NCI-H2029 treated with DMSO at 0.1 percent for 48 hours (cell line): ENCODE results near the gene CALM1.
A peak's percentile ranks its signal among the peaks of the same experiment; 100 is the strongest.

Source experiments
- DNase-seq: peaks from one replicate; lab custom pipeline; 2025; lab: John Stamatoyannopoulos, UW

Gene CALM1

DNA sequence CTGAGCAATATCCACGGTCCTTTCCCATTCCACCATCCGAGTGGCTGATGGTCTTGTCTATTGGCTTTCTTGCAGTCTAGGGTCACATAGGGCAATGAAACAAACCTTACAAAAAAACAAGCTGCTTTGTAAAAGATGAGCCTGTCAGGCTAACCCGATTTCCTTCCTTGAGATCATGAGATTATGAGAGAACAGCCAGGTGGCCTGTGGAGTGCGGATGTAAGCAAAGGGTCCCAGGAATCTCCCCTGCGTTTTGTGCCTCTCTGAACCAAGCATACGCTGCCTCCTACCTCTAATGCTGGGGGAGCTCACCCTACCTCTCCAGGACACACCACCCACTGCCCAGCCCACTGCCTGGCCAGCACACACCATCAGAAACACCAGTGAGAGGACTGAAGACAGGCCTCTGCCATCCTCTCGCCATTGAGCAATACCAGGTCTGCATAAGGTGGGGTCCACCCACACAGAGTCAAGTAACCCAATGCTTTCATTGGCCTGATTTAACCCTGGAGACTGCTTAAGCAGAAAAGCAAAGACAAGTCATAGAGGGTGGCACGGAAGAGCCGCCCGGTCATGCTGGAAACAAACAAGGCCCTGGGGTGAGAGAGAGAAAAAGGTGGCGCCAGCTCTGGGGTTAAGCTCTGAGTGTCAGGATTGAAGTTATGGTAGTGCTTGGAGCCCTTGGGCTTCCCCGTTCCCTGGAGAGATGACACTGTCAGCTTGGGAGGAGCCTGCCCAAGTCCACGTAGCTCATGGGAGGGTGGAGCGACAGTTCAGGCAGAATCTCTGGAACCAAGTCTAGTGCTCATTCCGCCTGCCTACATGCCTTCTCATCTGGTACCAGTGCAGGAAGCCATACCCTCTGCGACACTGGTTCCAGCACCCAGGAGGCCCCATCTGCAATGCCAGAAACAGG lies 46.6 kb downstream of the CALM1 start:
- DNase-seq: no peak

- no peak for DNase-seq
These were observed 47.4 kb downstream of the CALM1 start for GRCh38 chr14:90444077-90444696.

DNA sequence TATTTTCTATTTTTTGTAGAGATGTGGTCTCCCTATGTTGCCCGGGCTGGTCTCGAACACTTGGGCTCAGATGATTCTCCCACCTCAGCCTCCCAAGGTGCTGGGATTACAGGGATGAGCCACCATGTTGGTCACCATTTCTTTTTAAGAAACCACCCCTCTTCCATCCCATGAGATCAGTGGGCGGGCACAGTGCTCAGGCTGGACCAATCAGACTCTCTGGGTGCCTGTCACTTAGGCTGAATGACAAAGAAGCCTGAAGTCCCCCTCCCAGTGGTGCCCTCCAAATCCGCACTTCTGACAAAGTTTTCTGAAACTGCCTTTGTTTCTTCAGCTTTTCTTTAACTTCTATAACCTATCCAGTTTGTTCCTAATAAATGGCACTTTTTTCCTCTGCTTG lies 48.2 kb downstream of the CALM1 start:
- no peak for DNase-seq

GRCh38 chr14:90446405-90446804 lies 49.6 kb downstream of the CALM1 start:
- DNase-seq: no peak

DNA sequence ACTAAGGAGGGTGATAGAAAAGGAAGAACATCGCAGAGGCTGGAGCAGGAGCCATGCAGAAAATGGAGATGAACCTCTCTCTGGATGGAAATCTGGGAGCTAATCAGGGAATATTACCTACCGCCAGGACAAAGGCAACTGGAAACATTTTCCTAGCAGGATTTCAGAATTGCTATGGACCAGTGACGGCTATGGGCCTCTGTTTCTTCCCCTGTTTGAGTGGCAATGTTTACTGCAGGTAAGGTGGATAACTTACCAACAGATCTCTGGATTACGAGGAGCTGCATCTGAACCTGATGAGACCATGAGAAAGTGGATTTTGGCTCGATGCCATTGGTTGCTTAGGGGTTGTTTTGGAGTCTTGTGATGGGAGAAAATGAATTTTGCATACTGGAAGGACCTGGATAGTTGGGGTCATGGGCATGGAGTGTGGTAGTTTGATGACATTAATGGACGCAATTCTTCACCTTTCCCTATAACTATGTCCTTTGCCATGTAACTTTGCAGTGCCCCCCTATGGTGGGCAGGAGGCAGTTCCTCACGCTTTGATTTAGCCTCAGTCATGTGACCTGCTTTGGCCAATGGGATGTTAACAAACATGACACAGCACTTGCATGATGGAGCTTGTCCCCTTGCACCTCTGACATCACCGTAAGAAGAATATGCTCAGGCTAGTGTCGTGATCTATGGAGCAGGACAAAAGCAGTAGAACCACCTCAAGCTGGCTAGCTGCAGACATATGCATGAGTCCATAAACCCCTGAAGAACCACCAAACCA lies 51.1 kb downstream of the CALM1 start:
- no peak for DNase-seq

DNA sequence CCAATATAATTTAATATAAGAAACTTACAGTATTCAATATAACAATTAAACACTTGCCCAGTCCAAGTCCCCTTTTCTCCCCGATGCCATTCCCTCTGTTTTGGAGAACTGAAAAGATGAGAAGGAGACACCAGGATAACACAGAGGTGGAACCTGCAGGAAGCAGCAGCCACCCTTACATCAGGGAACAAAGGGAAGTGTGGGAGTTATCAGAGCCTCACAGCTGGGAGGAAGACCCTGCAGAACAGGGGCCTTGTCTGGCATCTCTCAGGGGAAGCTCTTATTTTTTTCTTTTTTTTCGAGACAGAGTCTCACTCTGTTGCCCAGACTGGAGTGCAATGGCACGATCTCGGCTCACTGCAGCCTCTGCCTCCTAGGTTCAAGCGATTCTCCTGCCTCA lies 52.6 kb downstream of the CALM1 start:
- DNase-seq: no peak

GRCh38 chr14:90450151-90450550 lies 53.3 kb downstream of the CALM1 start:
- no peak for DNase-seq

DNA sequence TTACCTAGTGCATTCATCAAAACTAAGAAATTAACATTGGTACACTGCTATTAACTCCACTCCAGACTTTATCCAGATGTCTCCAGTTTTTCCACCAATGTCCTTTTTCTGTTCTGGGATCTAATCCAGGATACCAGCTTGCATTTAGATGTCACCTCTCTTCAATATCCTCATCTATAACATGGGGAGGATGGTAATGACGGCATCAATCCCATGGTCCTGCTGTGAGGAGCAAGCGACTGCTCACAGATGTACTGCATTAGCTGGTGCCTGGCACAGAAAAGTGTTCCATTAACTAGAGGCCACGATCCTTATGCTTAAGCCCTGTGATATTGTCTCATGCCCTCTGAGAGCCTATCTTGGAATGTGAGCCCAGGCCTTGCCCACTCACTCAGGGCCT lies 53.8 kb downstream of the CALM1 start:
- no peak for DNase-seq

- no peak for DNase-seq
These were observed 54.6 kb downstream of the CALM1 start for GRCh38 chr14:90451443-90451842.

DNA sequence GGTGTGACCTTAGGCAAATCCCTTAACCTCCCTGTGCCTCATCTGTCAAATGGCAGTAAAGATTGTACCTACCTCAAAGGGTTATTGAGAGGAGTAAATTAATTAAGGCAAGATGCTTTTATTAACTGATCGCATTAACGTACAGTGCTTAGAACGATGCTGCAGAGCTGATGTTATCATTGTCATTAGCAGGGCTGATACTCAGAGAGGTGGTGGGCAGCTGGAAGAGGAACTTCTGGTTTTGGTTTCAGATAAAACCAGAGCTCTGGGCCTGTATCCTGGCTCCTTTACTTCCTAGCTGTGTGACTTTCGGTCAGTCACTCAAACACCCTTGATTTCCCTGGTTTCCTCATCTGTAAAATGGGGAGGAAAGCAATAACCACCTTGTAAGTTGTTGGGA lies 55.1 kb downstream of the CALM1 start:
- no peak for DNase-seq

DNA sequence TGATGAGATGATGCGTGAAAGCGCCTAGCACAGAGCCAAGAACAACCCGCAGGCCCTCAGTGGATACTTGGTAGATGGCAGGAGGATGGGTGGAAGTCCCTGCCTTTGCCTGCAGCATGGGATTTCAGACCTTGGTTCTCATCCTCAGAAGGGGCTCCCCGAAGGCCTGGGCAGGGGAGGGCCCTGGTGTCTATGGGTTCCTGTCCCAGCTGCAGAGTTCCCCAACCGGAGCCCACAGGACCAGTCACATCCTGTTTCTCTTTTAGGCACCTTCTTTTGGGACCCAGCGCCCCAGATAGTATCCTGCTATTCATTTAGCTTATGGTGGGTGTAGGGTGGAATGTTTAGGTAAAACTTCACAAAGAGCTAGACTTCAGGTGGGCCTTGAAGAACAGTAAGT lies 55.5 kb downstream of the CALM1 start:
- DNase-seq: no peak

DNA sequence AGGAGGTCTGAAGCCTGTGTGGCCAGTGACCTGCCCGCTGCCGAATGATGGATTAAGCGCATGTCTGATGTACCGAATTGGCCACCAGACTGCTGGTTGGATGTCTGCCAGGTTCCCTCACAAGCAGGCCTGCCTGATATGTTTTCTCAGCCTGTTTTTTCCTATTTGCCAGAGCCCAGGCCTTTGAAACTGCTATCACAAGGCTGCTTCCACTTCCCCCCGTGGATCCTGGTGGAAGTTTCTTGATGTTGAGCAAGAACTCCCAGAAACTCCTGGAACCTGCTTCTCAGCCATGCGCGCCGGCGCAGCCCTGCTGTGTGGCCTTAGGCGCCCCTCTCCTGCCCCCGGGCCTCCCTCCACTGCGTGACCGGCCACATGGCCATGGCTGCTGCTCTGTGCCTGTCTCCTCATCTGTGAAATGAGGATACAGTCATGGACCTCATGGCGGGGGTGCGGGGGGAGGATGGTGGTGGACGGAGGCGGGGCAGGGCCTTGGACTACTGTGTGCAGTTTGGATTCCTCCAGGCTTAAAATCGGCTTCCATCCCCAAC lies 56.6 kb downstream of the CALM1 start:
- DNase-seq: peak; percentile 0

GRCh38 chr14:90454041-90455000 lies 57.5 kb downstream of the CALM1 start:
- DNase-seq: peak; percentile 75

- no peak for DNase-seq
These were observed 58.3 kb downstream of the CALM1 start for GRCh38 chr14:90455100-90455571.

- DNase-seq: no peak
These were observed 59.7 kb downstream of the CALM1 start for GRCh38 chr14:90456551-90456950.

- DNase-seq: no peak
These were observed 60.4 kb downstream of the CALM1 start for GRCh38 chr14:90457186-90457585.
